HG03097 (cell line): ENCODE data around the gene CLK3.
"Not testable (repeated sequence)": the region's sequence is repeated elsewhere in the genome, so short reads cannot be mapped to it uniquely, and the experiment has no call there.

ENCODE experiments used
- ATAC-seq: cut with Tn5 transposase; IDR thresholded peaks from one replicate; pipeline ENCODE4 v1.9.1; 2021; ENCODE audit not compliant: unreplicated experiment, low FRiP score

The CLK3 gene

DNA sequence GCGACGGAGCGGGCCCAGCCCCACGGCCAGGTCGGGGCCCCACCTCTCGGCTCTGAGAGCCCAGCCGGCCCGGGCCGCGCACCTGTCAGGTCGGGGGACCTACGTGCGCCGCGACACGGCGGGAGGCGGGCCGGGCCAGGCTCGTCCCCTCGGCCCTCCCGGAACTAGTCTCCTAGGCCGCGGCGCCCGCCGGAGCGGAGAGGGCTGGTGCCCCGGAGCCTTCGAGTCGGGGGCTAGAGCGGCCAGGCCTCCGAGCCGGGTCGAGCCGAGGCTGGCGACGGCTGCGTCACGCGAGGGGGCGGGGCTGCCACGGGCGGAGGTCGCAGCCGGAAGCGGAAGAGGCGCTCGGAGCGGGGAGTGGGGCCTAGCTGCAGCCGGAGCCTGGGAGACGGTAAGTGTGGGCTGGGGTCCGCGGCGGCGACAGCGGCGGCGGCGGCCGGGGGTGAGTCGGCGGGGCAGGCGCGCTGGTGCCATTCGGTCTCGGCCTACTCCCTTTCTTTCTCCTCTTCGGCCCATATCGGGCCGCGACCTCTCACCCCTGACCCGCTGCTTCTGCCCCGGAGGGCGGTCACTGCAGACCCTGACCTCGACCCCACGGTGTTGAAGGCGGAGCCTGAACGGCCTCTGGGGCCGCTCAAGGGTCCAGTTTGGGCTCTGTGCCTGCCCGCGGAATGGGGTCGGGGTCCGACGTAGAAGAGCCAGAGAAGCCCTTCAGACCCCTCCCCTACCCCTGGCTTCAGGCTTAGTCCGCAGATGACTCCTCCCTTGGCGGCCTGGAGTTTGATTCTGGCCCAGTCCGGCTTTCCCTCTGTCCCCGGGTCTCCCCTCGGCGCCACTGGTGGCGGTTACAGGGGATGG is at the start of gene CLK3:
Gene CLK3, plus strand, starts transcription at position 329 of the 858 bp plus-strand sequence. CDS start 3,361 bp downstream, outside the sequence.
- ATAC-seq, result peak; percentile 77

DNA sequence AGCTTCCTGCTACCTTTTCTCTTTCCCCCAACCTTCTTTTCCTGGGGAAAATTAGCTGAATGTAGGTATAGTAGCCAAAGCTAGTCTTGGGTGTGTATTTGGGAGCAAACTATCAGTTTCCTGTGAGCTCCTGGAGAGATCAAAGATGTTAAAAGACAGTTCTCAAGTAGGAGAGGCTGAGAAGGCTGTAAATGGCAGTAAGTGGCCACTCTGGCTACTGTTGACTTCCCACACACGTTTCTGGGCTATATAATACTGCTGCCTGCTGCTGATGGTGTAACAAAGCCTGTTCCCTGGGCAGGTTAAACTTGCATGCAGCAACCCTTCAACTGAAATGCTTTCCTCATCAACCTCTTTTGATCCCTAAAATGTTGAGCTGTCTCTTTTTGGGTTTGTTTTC is 47.0 kb upstream of the CLK3 start:
- ATAC-seq, result no peak

DNA sequence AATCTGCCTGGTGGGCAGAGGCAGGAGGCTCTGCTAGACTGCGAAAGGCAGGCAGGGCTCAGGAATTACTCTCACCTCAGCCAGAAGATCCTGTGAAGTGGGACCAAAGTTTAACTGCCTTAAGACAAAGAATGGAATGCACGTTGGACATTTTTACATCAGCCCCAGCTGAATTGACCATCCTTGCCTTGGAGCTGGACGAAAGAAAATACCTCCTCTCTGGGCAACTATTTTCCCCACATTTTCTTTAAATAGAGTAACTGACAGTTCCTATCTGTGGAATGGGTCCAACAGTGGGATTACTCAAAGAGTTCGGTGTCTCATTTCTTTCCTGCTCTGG is 45.9 kb upstream of the CLK3 start:
- no peak for ATAC-seq

DNA sequence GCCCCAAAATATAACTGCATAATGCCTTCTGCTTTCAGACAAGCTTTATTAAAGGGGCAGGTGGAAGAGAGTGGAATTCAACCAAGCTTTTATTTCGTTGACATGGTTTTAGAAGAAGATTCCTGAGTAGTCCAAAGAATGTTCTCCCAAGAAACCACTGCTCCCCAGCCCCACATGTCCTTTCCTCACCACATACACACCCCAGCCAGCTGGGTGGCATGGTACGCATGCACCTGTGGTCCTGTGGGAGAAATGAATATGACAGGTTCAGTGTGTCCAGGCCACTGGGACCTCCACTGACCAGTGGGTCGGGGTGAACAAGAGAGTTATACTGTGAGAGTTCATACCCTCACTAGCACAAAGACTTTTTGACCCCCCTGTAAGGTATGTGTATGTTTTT is 44.4 kb upstream of the CLK3 start:
- no peak for ATAC-seq

DNA sequence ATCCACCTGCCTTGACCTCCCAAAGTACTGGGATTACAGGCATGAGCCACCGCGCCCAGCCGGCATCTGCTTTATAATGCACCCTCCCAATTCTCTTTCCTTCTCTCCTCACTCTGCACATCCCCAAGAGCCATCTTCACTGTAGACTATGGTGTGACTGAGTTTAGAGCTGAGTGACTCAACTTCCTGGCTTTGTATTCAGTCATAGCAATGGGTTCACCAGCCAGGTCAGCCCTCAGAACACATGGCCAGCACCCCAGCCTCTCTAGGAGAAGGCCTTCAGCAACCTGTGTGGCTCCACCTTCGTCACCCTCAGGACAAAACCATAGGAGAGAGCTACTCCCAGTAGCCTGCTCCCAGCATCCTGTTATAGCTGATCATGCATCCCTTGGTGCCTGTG is 41.6 kb upstream of the CLK3 start:
- no peak for ATAC-seq

DNA sequence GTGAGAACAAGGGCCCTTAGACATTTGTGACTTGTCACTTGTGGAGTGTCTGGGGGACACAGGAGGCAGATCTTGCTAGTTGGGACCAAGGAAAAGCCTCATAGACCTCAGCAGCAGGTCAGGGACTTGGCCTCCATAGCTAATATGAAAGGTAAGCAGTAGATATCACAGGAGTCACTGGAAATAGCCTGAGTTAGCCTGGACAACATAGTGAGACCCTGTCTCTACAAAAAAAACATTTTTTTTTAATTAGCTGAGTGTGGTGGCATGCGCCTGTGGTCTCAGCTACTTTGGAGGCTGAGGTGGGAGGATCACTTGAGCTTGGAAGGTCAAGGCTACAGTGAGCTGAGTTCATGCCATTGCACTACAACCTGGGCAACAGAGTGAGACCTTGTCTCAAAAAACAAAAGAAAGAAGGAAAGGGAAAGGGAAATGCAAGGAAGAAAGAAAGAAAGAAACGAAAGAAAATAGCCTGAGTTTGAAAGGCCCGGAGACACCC is 37.1 kb upstream of the CLK3 start:
- no peak for ATAC-seq

DNA sequence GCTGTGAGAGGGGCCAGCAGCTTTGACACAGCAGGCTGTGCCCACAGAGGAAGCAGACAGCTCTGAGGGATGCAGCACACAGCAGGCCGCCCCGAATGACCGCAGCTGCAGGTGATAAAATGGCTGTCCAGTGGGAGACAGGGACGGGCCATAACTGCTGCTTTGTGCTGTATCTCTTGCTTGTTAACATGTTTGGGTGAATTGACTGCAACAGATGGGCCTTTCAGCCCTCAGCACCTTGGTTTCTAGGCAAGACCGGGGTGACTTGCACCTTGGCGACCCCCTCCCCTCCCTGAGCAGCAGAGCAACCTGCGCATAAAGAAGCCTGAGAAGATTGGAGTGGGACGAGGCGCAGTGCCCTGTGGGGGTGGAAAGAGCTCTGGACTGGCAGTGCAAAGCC is 36.6 kb upstream of the CLK3 start:
- ATAC-seq, result no peak

DNA sequence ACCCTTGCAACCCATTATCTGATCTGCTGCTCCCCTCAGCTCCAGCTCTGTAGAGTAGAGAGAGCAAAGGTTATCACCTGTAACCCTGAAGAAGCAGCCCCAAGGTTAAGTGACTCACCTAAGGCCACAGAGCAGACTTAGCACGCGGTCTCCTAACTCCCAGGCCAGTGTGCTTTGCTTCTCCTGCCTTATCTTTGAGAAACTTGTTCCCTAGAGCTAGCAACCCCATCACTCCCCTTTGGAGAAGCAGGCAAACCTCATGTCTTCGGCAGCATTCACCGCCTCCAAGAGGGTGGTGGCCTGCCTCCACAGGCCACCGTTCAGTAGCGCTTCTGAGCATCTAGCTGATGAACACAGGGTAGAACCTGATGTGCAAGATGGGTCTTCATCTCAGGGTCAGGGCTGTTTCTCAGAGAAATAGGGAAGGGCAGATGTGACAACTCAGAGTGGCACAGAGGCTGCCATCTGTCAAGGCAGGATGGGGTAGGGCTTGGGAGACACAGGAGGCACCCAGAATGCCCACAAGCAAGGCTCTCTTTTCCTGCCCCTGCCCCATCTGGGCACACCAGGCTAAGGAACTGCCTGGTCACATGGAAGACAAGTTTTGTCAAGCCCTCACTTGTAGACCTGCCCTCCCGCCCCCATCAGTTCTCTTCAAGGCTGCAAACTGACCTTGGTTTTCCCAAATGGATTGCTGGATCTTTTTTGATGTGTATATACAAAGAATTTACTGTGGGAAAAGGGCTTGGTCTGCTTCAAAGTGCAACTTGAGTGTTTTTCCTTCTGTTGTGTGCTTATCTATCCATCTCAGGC is 34.9 kb upstream of the CLK3 start:
- ATAC-seq, result no peak

DNA sequence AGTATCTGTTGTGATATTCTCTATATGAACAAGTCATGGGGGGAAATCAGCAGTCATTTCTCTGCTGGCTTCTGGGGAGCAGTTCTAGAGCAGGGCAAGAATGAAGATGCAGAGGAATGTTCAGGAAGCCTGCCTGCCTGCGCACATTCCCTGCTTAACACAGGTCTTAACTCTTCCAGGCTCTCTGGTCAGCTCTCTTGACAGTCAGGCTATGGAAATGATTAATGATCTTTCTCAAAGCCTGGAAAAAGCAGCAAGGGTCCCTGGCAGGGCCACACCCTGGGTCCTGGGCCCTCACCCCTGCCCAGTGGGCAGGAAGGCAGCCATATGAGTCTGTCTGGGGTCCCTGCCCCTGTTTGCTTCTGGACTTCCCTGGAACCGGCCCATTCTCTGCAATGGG is 31.4 kb upstream of the CLK3 start:
- ATAC-seq, result no peak

DNA sequence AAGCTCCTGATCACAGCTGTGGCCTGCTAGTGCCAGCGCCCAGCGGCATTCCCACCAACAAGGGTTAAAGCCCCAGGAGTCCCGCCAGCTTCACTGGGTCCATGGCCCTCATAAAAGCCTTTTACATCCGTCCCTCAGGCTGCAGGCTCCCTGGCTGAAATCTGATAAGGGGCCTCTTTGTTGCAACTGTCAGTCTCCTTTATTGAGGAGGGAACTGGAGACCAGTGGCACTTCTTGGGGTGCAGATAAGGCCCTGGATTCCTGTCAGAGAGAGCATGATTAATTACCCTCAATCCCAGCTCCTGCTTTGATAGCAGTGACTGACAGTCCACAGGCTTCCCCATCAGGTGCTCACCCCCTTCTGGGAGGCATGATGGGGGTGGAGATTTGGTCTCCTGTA is 30.9 kb upstream of the CLK3 start:
- no peak for ATAC-seq

DNA sequence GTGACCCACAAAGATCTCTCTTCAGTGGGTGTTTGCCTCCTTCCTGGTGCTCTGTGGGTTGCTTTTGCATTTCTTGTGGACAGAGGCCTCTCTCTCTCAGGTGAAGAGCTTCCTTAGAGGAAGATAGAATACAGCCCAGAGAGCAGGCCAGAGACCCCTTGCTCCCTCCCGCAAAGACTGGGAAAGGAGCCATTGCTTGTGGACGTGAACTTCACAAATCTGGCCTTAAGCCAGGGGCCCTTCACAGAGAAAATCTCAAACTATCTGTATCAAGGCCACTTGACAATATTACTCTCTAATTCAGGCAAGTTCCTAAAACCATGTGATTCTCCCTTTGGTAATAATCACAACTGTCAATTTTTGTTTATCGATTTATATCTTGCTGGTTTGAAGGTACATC is 30.4 kb upstream of the CLK3 start:
- ATAC-seq, result no peak

DNA sequence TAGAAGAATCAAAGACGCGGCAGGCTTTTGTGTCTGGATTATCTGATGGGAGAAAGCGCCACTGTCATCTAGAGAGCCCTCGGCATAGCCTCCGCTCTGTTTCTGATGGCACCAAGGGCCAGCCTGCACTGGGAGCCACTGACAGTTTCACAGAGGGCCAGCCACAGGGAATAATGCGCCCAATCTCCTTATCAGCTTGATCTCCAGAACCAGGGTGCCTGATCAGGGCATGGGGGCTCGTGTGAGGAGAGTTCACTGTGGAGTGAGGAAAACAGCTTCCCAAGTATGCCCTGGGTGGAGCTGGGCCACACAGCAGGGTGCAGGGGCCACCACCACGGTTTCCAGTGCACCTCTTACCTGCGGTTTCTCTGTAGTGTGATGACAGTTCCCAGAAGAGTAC is 29.8 kb upstream of the CLK3 start:
- ATAC-seq, result no peak

DNA sequence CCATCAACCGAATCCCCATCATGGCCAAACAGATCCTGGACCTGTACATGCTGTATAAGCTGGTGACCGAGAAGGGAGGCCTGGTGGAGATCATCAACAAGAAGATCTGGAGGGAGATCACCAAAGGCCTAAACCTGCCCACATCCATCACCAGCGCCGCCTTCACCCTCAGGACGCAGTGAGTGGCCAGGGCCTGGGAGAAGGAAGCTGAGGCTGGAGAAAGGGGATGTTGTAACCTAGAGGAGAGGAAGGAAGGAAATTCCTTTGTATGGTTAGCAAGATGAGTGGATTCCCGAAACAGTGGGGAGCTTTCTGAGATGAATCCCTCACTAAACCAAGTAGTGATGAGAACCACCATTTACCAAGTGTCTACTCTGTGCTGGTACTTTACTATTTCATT is 25.8 kb upstream of the CLK3 start:
- no peak for ATAC-seq

DNA sequence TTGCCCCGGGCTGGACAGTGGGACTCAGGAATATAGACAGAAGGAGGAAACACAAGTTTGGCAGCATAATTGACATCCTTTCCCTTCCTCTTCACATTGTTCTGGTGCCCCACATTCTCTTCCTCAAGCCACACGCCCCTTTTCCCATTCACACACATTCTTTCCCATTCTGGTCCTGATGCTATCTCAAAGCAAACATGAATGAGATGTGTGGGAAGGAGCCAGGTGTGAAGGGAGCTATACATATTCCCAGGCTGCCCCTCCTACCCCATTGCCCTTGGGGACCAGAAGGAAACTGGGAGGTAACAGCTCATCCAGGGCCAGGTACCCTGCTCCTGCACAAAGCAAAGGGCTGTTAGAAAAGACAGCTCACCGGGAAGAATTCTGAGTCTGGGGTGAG is 23.4 kb upstream of the CLK3 start:
- ATAC-seq, result no peak

DNA sequence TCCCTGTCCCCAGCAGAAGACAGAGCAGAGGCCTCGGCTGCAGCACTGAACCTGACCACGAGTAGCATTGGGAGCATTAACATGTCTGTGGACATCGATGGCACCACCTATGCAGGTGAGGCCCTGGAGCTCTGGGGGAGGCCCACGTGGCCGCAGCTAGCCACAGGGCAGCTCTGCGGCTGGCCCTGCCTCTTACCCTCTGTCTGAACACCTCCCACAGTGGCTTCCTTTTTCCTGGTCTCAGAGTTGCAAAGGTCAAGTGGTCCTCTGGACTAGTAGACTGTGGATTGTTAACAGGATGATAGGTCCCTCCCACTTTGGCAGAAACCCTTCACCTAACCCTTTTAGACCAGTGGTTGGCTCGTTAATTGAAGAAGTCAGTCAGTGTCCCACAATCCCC is 22.5 kb upstream of the CLK3 start:
- no peak for ATAC-seq

DNA sequence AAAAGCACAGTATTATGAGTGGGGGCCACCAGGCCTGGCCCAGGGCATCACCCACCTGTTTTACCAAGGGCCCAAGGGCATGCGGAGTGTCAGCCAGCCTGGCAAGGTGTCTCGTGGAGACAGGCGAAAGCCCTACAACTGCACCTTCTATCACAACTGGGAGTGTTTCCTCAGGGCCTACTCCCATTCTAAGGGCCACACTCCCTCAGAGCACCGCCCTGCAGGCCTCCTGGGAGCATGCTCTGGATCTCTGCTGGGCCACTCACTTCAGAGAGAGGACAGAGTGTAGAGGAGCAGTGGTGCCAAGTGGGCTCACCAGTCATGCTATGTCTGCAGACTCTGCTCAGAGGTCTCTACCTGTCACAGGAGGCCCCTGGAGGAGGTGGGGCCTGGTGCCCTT is 21.2 kb upstream of the CLK3 start:
- no peak for ATAC-seq

DNA sequence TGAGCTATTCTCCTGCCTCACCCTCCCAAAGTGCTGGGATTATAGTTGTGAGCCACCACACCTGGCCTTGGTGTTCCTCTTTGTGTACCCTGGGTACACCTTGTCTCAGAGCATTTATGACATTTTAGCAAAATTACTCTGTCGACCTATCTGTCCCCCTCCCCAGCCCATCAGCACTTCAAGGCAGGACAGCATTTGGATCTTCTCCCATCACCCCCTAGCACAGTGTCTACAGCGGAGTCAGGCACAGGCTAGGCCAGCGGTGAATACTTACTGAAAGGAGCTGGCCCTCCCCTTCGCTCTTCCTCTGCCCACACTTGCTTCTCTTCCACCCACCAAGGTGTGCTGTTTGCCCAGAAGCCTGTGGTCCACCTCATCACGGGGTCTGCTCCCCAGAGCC is 20.4 kb upstream of the CLK3 start:
- no peak for ATAC-seq

DNA sequence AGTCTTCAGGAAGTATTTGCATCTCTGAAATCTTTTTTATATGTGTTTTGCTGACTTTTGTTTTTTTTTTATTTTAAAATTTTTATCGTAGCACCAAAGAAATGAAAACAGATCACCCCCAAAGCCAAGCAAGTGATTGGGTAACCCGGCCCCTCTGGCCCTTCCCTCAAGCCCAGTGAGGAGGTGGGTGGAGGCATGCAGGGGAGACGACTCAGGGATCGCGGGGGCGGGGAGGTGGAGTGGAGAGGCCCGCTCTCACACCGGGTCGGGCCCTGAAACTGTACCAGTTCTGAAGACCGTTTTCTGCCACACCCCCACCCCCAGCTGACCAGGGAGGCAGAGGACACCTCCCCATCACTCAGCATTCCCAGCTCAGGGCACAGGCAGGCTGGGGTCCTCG is 18.9 kb upstream of the CLK3 start:
- ATAC-seq, result not testable (repeated sequence)

DNA sequence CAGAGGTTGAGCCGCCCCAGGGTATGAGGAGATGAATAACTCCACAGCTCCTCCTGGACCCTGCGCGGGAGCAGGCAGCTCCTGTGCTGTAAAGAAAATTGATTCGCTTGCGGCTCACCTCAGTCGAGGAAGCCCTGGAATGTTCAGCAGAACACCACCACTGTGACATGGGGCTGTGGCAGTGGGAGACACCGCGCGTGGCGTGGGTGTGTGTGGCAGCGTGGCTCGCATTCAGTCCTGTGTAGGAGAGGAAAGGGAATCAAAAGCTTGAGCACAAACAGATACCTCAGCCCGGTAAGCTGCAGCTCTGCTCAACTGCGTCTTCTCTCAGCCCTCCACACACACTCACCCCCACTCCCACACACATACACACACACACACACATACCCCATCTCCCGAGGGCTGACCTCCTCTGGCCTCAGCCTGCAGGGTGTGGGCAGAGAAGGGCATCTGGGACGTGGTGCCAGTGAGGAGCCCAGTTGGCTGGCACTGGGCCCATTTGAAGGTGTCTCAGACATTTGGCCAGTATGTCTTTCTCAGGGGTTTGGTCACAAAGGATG is 18.4 kb upstream of the CLK3 start:
- not testable (repeated sequence) for ATAC-seq

DNA sequence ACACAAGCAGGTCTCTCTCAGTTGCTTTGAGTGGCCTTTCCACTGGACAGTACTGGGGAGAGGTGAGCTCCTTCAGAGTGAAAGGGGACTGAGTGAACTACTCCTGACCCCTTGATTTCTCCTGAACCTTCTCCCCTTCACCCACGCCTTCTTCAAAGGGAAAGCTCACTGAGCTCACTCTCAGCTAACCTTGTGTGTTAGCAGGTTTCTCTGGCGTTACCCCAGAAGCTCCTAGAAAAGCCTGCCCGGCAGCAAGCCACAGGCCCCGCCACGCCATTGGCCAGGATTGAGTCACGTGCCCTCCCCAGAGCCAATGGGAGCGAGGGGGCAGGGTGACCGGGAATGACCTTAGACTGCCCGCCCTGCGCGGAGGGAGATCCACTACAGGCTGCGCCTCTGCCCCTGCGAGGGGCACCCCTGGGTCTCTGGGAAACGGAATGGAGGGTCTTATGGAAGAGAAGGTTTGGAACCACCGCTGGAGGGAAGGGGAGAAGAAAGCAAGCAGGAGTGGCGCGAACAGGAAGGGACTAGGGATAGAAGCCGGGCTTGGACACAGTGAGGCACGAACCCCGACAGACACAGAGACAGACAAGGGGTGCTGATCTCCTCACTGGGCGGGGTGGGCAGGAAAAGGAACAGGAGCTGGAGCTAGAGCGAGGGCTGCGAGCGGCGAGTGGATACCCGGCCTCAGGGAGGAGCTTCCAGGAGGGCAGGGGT is 17.4 kb upstream of the CLK3 start:
- ATAC-seq, result peak; percentile 73

DNA sequence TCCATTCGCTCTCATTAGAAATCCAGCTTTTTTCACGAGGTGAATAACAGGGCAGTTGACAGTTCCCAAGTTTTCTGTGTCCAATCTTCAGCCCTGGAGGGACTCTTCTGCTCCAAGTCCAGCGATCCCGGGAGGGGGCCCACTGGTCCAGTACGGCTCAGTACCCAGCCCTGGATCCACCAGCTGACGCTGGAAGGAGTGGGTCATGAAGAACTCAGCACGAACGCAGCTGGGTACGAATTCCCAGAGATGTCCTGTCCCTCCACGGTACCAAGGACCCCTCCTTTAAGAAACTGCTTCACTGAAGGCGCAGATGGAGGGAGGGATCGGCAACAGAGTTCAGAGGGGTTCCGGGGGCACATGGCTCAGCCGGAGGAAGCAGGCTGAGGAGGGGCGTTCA is 16.5 kb upstream of the CLK3 start:
- no peak for ATAC-seq
